ES-I3 (cell line): ENCODE data around the gene SMOC2.

Experiments used
- H3K36me3 ChIP-seq: 2 replicates; pipeline ENCODE4 v1.6.1; 2013; ENCODE audit warnings: mild to moderate bottlenecking, low read length, control low read depth, moderate library complexity; ENCODE audit not compliant: insufficient read depth
- H3K4me1 ChIP-seq: 2 replicates; pipeline ENCODE4 v1.6.1; 2013; ENCODE audit warnings: mild to moderate bottlenecking, control low read depth, low read length; ENCODE audit not compliant: insufficient read depth
- H3K9ac ChIP-seq: 2 replicates; pipeline ENCODE4 v1.6.1; 2013; ENCODE audit warnings: low read depth, mild to moderate bottlenecking, low read length, moderate library complexity
- H3K9me3 ChIP-seq: 2 replicates; pipeline ENCODE4 v1.6.1; 2013; ENCODE audit warnings: mild to moderate bottlenecking, low read length, moderate library complexity; ENCODE audit not compliant: control insufficient read depth, insufficient read depth

The SMOC2 gene

DNA sequence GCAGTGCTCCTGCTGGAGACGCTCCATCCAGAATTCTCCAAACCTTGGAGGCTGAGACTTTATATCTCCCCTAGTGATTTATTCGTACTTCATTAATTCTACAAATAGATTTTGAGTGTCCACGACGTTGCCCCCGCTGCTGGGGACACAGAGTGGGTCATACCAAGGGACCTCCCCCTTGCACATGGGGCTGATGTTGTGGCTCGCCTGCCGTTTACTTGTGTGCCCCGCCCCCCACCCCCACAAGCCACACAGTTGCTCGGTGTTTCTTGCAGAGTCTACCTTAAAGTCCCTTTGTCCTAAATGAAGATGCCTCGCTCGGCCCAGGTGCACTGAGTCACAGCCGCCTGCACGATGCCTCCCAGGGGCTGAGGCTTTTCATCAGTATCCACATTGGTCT is 20.3 kb upstream of the SMOC2 start:
- Histone ChIP-seq H3K4me1 (peaks cover 8% of the 10 kb centered on the region), H3K36me3 (no peaks in the 10 kb centered on the region), H3K9ac (no peak overlapping the region), H3K9me3 (no peaks in the 10 kb centered on the region)

DNA sequence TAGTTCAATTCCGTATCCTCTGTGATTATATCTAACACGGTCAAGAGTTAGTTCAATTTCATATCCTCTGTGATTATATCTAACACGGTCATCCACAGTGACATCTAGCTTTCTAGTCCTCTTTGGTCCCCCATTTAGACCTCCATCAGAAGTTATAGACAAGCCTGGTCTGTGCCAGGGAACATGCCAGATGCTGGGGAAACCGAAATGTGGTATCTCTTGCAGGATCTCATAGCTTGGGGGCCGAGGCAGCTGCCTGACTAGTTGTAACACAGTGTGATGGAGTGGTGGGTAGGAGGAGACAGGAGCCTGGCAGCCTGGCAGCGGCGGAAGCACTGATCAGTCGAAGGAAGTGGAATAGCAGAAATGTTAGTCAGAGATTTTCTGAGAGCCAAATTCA is 13.8 kb upstream of the SMOC2 start:
- no peaks in the 10 kb centered on the region for H3K9me3 ChIP-seq
- no peaks in the 10 kb centered on the region for H3K36me3 ChIP-seq
- H3K4me1 ChIP-seq, result no peaks in the 10 kb centered on the region
- no peak overlapping the region for H3K9ac ChIP-seq

- Histone ChIP-seq H3K36me3 (no peaks in the 10 kb centered on the region), H3K4me1 (no peaks in the 10 kb centered on the region), H3K9me3 (no peaks in the 10 kb centered on the region), H3K9ac (no peak overlapping the region)
These were observed 12.7 kb upstream of the SMOC2 start for GRCh38 chr6:168428052-168428826.

- Histone ChIP-seq H3K9ac (no peak overlapping the region), H3K9me3 (no peaks in the 10 kb centered on the region), H3K36me3 (no peaks in the 10 kb centered on the region), H3K4me1 (no peaks in the 10 kb centered on the region)
These were observed 12.1 kb upstream of the SMOC2 start for GRCh38 chr6:168428863-168429262.

GRCh38 chr6:168432196-168432595 is 8.8 kb upstream of the SMOC2 start:
- Histone ChIP-seq H3K9ac (no peak overlapping the region), H3K36me3 (no peaks in the 10 kb centered on the region), H3K4me1 (no peaks in the 10 kb centered on the region), H3K9me3 (no peaks in the 10 kb centered on the region)

DNA sequence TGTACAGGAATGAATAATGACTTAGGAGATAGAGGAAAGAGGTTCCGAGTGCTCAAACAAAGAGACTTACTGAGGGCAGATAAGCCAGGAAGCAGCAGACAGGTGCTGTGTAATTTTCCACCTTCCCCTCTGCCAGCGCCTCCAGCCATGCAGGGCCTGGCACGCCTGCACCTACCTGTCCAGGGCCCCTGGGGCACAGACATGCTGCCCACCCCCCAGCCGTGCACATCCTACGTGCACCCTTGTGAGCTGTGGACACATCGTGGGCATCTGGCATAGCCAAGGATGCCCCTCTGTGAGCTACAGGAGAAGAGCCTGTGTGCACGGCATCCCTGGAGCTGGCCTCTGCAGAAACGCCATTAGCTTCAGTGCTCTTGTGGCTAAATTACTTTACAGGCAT is 7.1 kb upstream of the SMOC2 start:
- H3K36me3 ChIP-seq, result no peaks in the 10 kb centered on the region
- H3K9ac ChIP-seq, result no peak overlapping the region
- no peaks in the 10 kb centered on the region for H3K4me1 ChIP-seq
- no peaks in the 10 kb centered on the region for H3K9me3 ChIP-seq

- Histone ChIP-seq H3K9ac (no peak overlapping the region), H3K36me3 (no peaks in the 10 kb centered on the region), H3K9me3 (no peaks in the 10 kb centered on the region), H3K4me1 (no peaks in the 10 kb centered on the region)
These were observed 6.5 kb upstream of the SMOC2 start for GRCh38 chr6:168434505-168434904.

GRCh38 chr6:168437751-168438150 is 3.2 kb upstream of the SMOC2 start:
- Histone ChIP-seq H3K9ac (no peak overlapping the region), H3K9me3 (no peaks in the 10 kb centered on the region; the same call in 1 of the 2 replicates), H3K4me1 (no peaks in the 10 kb centered on the region; the same call in 1 of the 2 replicates), H3K36me3 (no peaks in the 10 kb centered on the region)

GRCh38 chr6:168438783-168439520 is 2.0 kb upstream of the SMOC2 start:
- Histone ChIP-seq H3K9ac (no peak overlapping the region), H3K9me3 (no peaks in the 10 kb centered on the region; the same call in 1 of the 2 replicates), H3K4me1 (no peaks in the 10 kb centered on the region; the same call in 1 of the 2 replicates), H3K36me3 (no peaks in the 10 kb centered on the region)

DNA sequence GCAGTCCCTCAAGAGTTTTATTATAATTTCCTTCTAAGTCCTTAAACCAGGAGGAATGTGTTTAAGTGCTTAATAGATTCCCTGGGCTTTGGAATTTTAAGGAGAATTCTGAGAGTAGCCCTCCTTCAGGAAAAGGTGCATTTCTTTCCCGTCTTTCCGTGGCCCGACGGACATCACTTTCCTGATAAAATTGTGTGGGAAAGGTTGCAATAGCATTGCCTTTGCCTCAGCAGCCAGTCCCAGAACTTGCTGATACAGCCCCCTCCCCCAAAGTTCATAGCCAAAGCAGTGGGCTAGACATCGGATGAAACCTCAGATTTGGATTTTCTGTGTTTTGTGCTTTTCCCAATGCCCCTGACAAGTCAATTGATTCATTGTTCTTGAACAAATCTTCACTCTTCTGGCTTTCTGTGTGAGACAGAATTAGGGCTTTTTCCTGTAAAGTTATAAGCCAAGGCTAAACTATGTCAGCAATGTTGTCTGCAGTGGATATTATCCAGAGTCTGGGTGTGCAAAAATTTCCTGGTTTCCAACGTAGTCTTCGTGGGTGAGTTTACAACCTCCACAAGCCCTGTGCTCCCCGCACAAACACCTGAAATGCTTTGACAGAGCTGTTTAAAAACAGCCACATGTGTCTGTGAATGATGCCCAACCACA is 1.1 kb upstream of the SMOC2 start:
- Histone ChIP-seq H3K9me3 (no peaks in the 10 kb centered on the region; the same call in 1 of the 2 replicates), H3K4me1 (no peaks in the 10 kb centered on the region; the same call in 1 of the 2 replicates), H3K9ac (peak overlapping the region; percentile 52; the same call in 1 of the 2 replicates), H3K36me3 (no peaks in the 10 kb centered on the region)

- H3K9ac ChIP-seq, result peak overlapping the region; percentile 63
- no peaks in the 10 kb centered on the region for H3K36me3 ChIP-seq
- H3K4me1 ChIP-seq, result no peaks in the 10 kb centered on the region; the same call in 1 of the 2 replicates
- H3K9me3 ChIP-seq, result no peaks in the 10 kb centered on the region; the same call in 1 of the 2 replicates
These were observed 729 bp downstream of the SMOC2 start for GRCh38 chr6:168441434-168442391.

- Histone ChIP-seq H3K9ac (peak overlapping the region; percentile 63; the same call in 1 of the 2 replicates), H3K36me3 (no peaks in the 10 kb centered on the region), H3K4me1 (no peaks in the 10 kb centered on the region; the same call in 1 of the 2 replicates), H3K9me3 (no peaks in the 10 kb centered on the region; the same call in 1 of the 2 replicates)
These were observed 1.7 kb downstream of the SMOC2 start for GRCh38 chr6:168442646-168443045.

DNA sequence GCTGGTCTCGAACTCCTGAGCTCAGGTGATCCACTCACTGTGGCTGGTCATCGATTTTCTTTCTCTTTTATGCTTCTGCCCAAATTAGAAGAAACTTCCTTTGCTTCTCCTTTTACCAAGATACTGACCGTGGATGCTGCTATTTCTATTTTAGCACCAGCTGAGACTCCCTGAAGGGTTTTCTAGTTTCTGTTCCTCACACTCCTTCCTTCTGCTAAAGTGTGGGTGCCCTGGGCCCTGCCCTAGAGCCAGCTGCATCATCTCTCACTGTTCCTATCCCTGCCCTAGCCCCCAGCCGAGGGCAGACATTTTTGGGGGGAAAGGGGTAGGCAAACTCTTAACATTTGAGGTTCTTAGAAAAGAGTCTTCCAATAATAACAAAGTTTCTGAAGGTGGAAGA is 6.3 kb downstream of the SMOC2 start:
- H3K9me3 ChIP-seq, result no peaks in the 10 kb centered on the region
- no peaks in the 10 kb centered on the region for H3K36me3 ChIP-seq
- no peak overlapping the region for H3K9ac ChIP-seq
- H3K4me1 ChIP-seq, result peaks cover 8% of the 10 kb centered on the region
